HL-60 (cell line): Measurements from ENCODE around the gene MARCHF5.

ENCODE experiments used
- GABPA ChIP-seq: IDR thresholded peaks from 2 replicates; pipeline ENCODE4 v1.6.1; 2012; ENCODE audit warnings: low read depth
- POLR2AphosphoS5 ChIP-seq: IDR thresholded peaks from 2 replicates; pipeline ENCODE4 v1.6.1; 2012; ENCODE audit warnings: low read depth
- TF ChIP-seq, protein P1 (sequence below): IDR thresholded peaks from one replicate; pipeline ENCODE4 v1.5.1; 2011; ENCODE audit warnings: low read length, control low read depth, inconsistent platforms; ENCODE audit not compliant: insufficient read depth
- TF ChIP-seq, protein P2 (sequence below): IDR thresholded peaks from 2 replicates; pipeline ENCODE4 v1.6.1; 2012; ENCODE audit warnings: low read depth; ENCODE audit not compliant: insufficient replicate concordance

DNA sequence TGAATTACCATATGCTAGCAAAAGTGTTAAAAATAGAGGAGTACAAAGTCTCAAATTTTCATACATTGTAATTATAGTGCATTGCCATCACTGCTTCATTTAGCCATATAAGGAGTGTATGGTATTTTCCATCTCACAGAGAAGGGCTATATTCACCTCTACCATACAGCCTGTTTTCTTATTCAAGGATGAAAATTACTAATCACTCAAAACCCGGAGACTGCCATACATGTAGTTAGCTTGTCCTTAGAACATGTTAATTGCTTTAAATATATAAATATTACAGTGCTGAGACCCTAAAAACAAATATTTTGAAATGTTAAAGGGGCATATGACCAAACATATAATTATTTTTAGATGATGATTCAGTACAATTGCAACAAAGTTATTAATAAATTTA lies 49.5 kb upstream of the MARCHF5 start:
- no peak for TF ChIP-seq POLR2AphosphoS5
- TF ChIP-seq, protein P1, sequence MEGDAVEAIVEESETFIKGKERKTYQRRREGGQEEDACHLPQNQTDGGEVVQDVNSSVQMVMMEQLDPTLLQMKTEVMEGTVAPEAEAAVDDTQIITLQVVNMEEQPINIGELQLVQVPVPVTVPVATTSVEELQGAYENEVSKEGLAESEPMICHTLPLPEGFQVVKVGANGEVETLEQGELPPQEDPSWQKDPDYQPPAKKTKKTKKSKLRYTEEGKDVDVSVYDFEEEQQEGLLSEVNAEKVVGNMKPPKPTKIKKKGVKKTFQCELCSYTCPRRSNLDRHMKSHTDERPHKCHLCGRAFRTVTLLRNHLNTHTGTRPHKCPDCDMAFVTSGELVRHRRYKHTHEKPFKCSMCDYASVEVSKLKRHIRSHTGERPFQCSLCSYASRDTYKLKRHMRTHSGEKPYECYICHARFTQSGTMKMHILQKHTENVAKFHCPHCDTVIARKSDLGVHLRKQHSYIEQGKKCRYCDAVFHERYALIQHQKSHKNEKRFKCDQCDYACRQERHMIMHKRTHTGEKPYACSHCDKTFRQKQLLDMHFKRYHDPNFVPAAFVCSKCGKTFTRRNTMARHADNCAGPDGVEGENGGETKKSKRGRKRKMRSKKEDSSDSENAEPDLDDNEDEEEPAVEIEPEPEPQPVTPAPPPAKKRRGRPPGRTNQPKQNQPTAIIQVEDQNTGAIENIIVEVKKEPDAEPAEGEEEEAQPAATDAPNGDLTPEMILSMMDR: no peak
- TF ChIP-seq GABPA: no peak
- TF ChIP-seq, protein P2, sequence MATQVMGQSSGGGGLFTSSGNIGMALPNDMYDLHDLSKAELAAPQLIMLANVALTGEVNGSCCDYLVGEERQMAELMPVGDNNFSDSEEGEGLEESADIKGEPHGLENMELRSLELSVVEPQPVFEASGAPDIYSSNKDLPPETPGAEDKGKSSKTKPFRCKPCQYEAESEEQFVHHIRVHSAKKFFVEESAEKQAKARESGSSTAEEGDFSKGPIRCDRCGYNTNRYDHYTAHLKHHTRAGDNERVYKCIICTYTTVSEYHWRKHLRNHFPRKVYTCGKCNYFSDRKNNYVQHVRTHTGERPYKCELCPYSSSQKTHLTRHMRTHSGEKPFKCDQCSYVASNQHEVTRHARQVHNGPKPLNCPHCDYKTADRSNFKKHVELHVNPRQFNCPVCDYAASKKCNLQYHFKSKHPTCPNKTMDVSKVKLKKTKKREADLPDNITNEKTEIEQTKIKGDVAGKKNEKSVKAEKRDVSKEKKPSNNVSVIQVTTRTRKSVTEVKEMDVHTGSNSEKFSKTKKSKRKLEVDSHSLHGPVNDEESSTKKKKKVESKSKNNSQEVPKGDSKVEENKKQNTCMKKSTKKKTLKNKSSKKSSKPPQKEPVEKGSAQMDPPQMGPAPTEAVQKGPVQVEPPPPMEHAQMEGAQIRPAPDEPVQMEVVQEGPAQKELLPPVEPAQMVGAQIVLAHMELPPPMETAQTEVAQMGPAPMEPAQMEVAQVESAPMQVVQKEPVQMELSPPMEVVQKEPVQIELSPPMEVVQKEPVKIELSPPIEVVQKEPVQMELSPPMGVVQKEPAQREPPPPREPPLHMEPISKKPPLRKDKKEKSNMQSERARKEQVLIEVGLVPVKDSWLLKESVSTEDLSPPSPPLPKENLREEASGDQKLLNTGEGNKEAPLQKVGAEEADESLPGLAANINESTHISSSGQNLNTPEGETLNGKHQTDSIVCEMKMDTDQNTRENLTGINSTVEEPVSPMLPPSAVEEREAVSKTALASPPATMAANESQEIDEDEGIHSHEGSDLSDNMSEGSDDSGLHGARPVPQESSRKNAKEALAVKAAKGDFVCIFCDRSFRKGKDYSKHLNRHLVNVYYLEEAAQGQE: no peak
